HEK293 (cell line): ENCODE measurements around the gene SYDE2.

ENCODE experiments used
- CTCF ChIA-PET: fragments of 350-600 bp; formaldehyde crosslinking; extraction: SDS; loops from one replicate; lab custom pipeline; 2021; ENCODE audit warnings: antibody characterized with exemption; lab: Yijun Ruan, JAX
- POLR2A ChIA-PET: fragments of 300-600 bp; formaldehyde crosslinking; extraction: SDS; loops from one replicate; lab custom pipeline; 2020; ENCODE audit warnings: antibody characterized with exemption, inconsistent platforms; lab: Yijun Ruan, JAX
- H3K27ac ChIP-seq: fragments of 200-500 bp; sonication (Bioruptor generic); 2 replicates; pipeline ENCODE4 v1.5.1; 2014; ENCODE audit warnings: low read depth, low read length, control low read depth, inconsistent platforms; ENCODE audit errors: extremely low read depth
- H3K36me3 ChIP-seq, 2 experiments: fragments of 200-500 bp in 1 of 2; sonication (Bioruptor generic) in 1 of 2; 1 replicate in 1 of 2; 2 replicates in 1 of 2; pipeline ENCODE4 v1.5.1; 2014 to 2017; ENCODE audit warnings: inconsistent platforms in 2 of 2, low read length in 2 of 2; ENCODE audit not compliant: control insufficient read depth in 2 of 2, insufficient read depth in 1 of 2
- H3K4me1 ChIP-seq: fragments of 200-500 bp; sonication (Bioruptor generic); 2 replicates; pipeline ENCODE4 v1.5.1; 2014; ENCODE audit warnings: mild to moderate bottlenecking, low read length, inconsistent platforms; ENCODE audit not compliant: control insufficient read depth, insufficient read depth
- H3K4me3 ChIP-seq: 2 replicates; pipeline ENCODE4 v1.5.1; 2011; ENCODE audit warnings: low read depth, mild to moderate bottlenecking, control low read depth, low read length, moderate library complexity
- H3K9me3 ChIP-seq: fragments of 200-500 bp; sonication (Bioruptor generic); 2 replicates; pipeline ENCODE4 v1.5.1; 2014; ENCODE audit warnings: low read depth, low read length, inconsistent platforms; ENCODE audit not compliant: control insufficient read depth, insufficient read depth
- FEZF1 ChIP-seq: fragments of 450-650 bp; formaldehyde crosslinking; IDR thresholded peaks from 2 replicates; pipeline ENCODE4 v1.5.1; 2016; ENCODE audit warnings: missing biosample characterization, missing genetic modification characterization
- HOXD13 ChIP-seq: sonication (generic); formaldehyde crosslinking; IDR thresholded peaks from 2 replicates; pipeline ENCODE4 v1.8.0; 2022; ENCODE audit warnings: missing genetic modification reagents, borderline replicate concordance
- IKZF3 ChIP-seq: fragments of 450-650 bp; IDR thresholded peaks from 2 replicates; pipeline ENCODE4 v1.5.0; 2018; ENCODE audit warnings: missing biosample characterization, mild to moderate bottlenecking, missing genetic modification characterization, moderate library complexity
- OVOL3 ChIP-seq: fragments of 450-650 bp; formaldehyde crosslinking; IDR thresholded peaks from 2 replicates; pipeline ENCODE4 v1.5.1; 2016; ENCODE audit warnings: missing biosample characterization, missing genetic modification characterization
- PRDM6 ChIP-seq: fragments of 450-650 bp; formaldehyde crosslinking; IDR thresholded peaks from 2 replicates; pipeline ENCODE4 v1.5.1; 2017; ENCODE audit warnings: missing biosample characterization, missing genetic modification characterization
- ZNF214 ChIP-seq: fragments of 450-650 bp; formaldehyde crosslinking; IDR thresholded peaks from 2 replicates; pipeline ENCODE4 v1.5.1; 2017; ENCODE audit warnings: missing biosample characterization, mild to moderate bottlenecking, missing genetic modification characterization, borderline replicate concordance
- ZNF518A ChIP-seq: fragments of 450-650 bp; formaldehyde crosslinking; conservative IDR thresholded peaks from 2 replicates; pipeline ENCODE4 v1.5.1; 2016; ENCODE audit warnings: low read depth, missing biosample characterization, missing genetic modification characterization
- ZNF548 ChIP-seq: fragments of 450-650 bp; formaldehyde crosslinking; IDR thresholded peaks from 2 replicates; pipeline ENCODE4 v1.5.1; 2016; ENCODE audit warnings: missing biosample characterization, missing genetic modification characterization
- ZSCAN16 ChIP-seq: fragments of 450-650 bp; formaldehyde crosslinking; IDR thresholded peaks from 2 replicates; pipeline ENCODE4 v1.5.1; 2016; ENCODE audit warnings: missing biosample characterization, missing genetic modification characterization
- TF ChIP-seq, protein P1 (sequence below): fragments of 450-650 bp; formaldehyde crosslinking; IDR thresholded peaks from 2 replicates; pipeline ENCODE4 v1.5.1; 2016; ENCODE audit warnings: missing biosample characterization, missing genetic modification characterization, low read depth

Gene SYDE2

GRCh38 chr1:85203573-85204171 is 2.9 kb upstream of the SYDE2 start:
- Histone ChIP-seq H3K36me3 (no peaks in the 10 kb centered on the region), H3K9me3 (no peaks in the 10 kb centered on the region), H3K4me1 (peaks cover 6% of the 10 kb centered on the region; the same call in 1 of the 2 replicates), H3K4me3 (no peak overlapping the region), H3K27ac (no peak overlapping the region)
- ChIA-PET CTCF (no interaction called here), POLR2A (no interaction called here)
- TF ChIP-seq IKZF3 (tag by site-specific recombination) = peak; percentile 57
- TF ChIP-seq ZSCAN16 (tag by site-specific recombination) = no peak
- TF ChIP-seq, protein P1, sequence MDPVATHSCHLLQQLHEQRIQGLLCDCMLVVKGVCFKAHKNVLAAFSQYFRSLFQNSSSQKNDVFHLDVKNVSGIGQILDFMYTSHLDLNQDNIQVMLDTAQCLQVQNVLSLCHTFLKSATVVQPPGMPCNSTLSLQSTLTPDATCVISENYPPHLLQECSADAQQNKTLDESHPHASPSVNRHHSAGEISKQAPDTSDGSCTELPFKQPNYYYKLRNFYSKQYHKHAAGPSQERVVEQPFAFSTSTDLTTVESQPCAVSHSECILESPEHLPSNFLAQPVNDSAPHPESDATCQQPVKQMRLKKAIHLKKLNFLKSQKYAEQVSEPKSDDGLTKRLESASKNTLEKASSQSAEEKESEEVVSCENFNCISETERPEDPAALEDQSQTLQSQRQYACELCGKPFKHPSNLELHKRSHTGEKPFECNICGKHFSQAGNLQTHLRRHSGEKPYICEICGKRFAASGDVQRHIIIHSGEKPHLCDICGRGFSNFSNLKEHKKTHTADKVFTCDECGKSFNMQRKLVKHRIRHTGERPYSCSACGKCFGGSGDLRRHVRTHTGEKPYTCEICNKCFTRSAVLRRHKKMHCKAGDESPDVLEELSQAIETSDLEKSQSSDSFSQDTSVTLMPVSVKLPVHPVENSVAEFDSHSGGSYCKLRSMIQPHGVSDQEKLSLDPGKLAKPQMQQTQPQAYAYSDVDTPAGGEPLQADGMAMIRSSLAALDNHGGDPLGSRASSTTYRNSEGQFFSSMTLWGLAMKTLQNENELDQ = no peak
- peak; percentile 44; the same call in 1 of the 2 replicates for TF ChIP-seq PRDM6

DNA sequence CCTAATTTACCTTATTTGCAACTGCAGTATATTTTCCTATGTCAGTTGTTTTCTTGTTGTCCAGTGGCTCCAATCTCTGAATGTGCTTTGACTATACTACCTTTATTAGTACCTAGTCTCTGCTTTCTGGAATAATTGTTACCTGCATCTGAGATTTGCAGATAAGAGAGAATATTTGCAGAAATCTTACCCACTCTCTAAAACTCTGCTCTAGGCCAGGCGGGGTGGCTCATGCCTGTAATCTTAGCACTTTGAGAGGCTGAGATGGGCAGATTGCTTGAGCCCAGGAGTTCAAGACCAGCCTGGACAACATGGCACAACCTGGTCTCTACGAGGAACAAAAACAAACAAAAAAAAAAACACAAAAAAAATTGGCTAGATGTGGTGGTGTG is 2.0 kb upstream of the SYDE2 start:
- no peaks in the 10 kb centered on the region for H3K36me3 ChIP-seq
- no peak for TF ChIP-seq FEZF1
- TF ChIP-seq HOXD13 (CRISPR knock-in tag) = no peak
- TF ChIP-seq ZNF214 (tag by site-specific recombination) = no peak
- no peak for TF ChIP-seq ZNF518A
- no peak for TF ChIP-seq ZNF548 (tag by site-specific recombination)
- TF ChIP-seq OVOL3 (tag by site-specific recombination) = no peak
- H3K4me1 ChIP-seq = peaks cover 6% of the 10 kb centered on the region; the same call in 1 of the 2 replicates
- ChIA-PET POLR2A (interaction anchor here (4.1 kb wide), 1 partner anchor 23 kb away, joined by 19 read pairs; no protein-coding TSS in a partner anchor), CTCF (interaction anchor here (1.5 to 2.1 kb wide), 2 partner anchors 28 to 258 kb away, joined by 4 to 5 read pairs; no protein-coding TSS in a partner anchor)
- H3K9me3 ChIP-seq = no peaks in the 10 kb centered on the region
- H3K4me3 ChIP-seq = no peak overlapping the region
- H3K27ac ChIP-seq = no peak overlapping the region
